Fibroblast of mammary gland (primary cell): ENCODE results near the gene PLEK.

Source experiments
- DNase-seq: peaks from one replicate; pipeline ENCODE4 v3.0.0-alpha.2; 2010; ENCODE audit warnings: low read depth
- H3K4me3 ChIP-seq: 2 replicates; pipeline ENCODE4 v1.5.1; 2011; ENCODE audit warnings: low read depth, mild to moderate bottlenecking, low read length, moderate library complexity; ENCODE audit not compliant: control insufficient read depth
- TF ChIP-seq, protein P1 (sequence below): conservative IDR thresholded peaks from 2 replicates; pipeline ENCODE4 v1.5.1; 2011; ENCODE audit warnings: low read depth, low read length, inconsistent platforms; ENCODE audit not compliant: control insufficient read depth, insufficient read depth

The PLEK gene, protein sequence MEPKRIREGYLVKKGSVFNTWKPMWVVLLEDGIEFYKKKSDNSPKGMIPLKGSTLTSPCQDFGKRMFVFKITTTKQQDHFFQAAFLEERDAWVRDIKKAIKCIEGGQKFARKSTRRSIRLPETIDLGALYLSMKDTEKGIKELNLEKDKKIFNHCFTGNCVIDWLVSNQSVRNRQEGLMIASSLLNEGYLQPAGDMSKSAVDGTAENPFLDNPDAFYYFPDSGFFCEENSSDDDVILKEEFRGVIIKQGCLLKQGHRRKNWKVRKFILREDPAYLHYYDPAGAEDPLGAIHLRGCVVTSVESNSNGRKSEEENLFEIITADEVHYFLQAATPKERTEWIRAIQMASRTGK

GRCh38 chr2:68365087-68365486, at the start of gene PLEK:
Gene PLEK (plus strand): TSS chr2:68365282. CDS start chr2:68365352, 70 bp downstream.
- no peak for DNase-seq
- H3K4me3 ChIP-seq = no peak within 1 kb of the TSS
- TF ChIP-seq, protein P1, sequence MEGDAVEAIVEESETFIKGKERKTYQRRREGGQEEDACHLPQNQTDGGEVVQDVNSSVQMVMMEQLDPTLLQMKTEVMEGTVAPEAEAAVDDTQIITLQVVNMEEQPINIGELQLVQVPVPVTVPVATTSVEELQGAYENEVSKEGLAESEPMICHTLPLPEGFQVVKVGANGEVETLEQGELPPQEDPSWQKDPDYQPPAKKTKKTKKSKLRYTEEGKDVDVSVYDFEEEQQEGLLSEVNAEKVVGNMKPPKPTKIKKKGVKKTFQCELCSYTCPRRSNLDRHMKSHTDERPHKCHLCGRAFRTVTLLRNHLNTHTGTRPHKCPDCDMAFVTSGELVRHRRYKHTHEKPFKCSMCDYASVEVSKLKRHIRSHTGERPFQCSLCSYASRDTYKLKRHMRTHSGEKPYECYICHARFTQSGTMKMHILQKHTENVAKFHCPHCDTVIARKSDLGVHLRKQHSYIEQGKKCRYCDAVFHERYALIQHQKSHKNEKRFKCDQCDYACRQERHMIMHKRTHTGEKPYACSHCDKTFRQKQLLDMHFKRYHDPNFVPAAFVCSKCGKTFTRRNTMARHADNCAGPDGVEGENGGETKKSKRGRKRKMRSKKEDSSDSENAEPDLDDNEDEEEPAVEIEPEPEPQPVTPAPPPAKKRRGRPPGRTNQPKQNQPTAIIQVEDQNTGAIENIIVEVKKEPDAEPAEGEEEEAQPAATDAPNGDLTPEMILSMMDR = no peak

GRCh38 chr2:68316111-68316510, 49.0 kb upstream of the PLEK start:
- DNase-seq = no peak
- H3K4me3 ChIP-seq = no peak overlapping the region
- TF ChIP-seq, protein P1 = no peak

GRCh38 chr2:68317971-68318913, 46.8 kb upstream of the PLEK start:
- TF ChIP-seq, protein P1 = no peak
- DNase-seq = peak; percentile 29
- peak overlapping the region; percentile 86 for H3K4me3 ChIP-seq

GRCh38 chr2:68318914-68319397, 46.1 kb upstream of the PLEK start:
- TF ChIP-seq, protein P1 = no peak
- peak overlapping the region; percentile 86 for H3K4me3 ChIP-seq
- peak; percentile 16 for DNase-seq

DNA sequence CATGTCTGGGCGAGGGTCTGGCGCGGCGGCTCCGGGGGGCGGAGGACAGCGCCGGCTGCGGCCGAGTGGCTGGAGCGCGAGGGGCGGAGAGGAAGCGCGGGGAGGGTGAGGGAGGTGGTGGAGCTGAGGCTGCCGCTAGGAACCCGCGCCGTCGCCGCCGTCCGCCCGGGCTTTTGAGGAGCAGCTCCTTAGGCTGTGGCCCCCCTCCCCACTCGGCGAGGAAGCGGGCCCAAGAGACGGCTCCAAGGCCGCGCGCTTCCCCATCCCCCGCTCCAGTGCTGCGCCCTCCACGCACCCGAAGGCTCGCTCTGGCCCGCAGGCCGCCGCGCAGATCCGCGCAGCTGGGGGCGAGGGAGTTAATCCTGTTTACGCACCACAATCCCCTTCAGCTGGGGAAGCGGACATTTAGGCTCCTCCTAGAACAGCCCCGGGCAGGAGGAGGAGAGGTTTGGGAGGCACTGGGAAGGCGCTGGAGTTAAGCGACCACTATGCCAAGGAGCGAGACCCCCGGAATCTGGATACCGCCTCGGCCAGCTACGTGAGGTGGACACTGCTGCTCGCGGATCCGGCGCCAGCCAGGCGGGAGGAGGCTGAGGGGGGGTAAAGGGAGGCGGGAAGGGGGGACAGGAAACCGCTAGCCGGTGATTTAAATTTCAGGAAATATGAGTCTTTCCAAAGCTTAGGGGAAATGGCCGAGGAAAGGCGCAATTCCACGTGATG, 45.5 kb upstream of the PLEK start, which contains the start of gene CNRIP1:
Gene CNRIP1, minus strand, starts transcription at position 552 of the 720 bp plus-strand sequence. Its CDS starts 549 bp downstream, at position 3.
- TF ChIP-seq, protein P1 = no peak
- peak; percentile 85 for DNase-seq
- peak within 1 kb of the TSS; percentile 86 for H3K4me3 ChIP-seq

- H3K4me3 ChIP-seq = peak overlapping the region; percentile 86
- TF ChIP-seq, protein P1 = no peak
- DNase-seq = no peak
These were observed 44.9 kb upstream of the PLEK start for GRCh38 chr2:68320118-68320641.
